ENCODE results near the gene KLRF1. TPM values are rescaled to one million over a fixed set of nuclear protein-coding genes. Genes with fewer than 3 reads are reported as not detected.

KLRF1 gene
- total and polyA plus RNA-seq, 8 donors, result 0.28 to 2.1 (median 0.47) TPM; not detected in 1

DNA sequence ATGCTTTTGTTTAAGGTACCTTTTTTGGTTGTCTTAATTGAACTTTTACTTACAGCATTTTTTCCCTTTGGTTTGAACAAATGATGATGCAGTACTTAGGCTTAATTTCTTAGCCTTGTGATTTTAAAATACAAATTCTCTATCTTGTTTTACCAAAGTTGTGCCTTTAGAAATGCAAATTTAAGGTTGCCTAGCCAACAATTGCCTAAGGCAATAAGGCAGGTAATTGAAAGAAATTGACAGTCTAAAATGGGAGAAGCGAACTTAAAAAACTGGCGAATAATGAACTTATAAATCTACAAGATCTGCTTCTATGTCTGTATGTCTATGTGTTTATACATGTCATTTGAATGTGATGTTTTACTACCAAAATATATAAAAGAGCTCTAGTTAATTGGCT is 43.0 kb upstream of the KLRF1 start:
- no peak overlapping the region for H3K27ac ChIP-seq
- DNase-seq (no peak), FAIRE-seq (no peak), ATAC-seq (no peak)
- H3K9me3 ChIP-seq, result no peaks in the 10 kb centered on the region
- TF ChIP-seq, protein P1, sequence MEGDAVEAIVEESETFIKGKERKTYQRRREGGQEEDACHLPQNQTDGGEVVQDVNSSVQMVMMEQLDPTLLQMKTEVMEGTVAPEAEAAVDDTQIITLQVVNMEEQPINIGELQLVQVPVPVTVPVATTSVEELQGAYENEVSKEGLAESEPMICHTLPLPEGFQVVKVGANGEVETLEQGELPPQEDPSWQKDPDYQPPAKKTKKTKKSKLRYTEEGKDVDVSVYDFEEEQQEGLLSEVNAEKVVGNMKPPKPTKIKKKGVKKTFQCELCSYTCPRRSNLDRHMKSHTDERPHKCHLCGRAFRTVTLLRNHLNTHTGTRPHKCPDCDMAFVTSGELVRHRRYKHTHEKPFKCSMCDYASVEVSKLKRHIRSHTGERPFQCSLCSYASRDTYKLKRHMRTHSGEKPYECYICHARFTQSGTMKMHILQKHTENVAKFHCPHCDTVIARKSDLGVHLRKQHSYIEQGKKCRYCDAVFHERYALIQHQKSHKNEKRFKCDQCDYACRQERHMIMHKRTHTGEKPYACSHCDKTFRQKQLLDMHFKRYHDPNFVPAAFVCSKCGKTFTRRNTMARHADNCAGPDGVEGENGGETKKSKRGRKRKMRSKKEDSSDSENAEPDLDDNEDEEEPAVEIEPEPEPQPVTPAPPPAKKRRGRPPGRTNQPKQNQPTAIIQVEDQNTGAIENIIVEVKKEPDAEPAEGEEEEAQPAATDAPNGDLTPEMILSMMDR (IDR thresholded peaks at IDR 0.05), result no peak
- 87 to 95% methylated on average over 2 of the region's 2 CpGs for WGBS, 2 donors
- H3K36me3 ChIP-seq, result no peaks in the 10 kb centered on the region
- intact Hi-C loops (cut with DNase I), result no loop called here
- no peaks in the 10 kb centered on the region for H3K27me3 ChIP-seq
- no peak overlapping the region for H3K4me3 ChIP-seq
- H3K4me1 ChIP-seq, result no peaks in the 10 kb centered on the region

DNA sequence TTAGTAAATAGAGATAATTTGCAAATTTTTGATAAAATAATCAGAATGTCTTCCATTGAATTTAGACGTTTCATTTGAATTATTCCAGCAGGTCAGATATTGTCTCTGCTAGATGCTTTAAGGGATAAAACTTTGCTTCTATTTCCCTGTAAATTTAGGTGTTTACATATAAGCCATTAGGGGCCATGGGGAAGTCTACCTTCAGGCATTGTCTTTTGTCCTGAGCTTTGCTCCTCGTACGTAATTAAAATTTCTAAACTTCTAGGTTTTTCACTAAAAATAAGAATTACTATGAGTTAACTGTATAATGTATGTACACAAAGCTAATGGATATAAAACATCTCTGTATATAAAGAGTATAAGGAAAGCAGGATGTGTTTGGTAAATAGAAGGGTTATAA is 42.5 kb upstream of the KLRF1 start:
- FAIRE-seq (no peak), DNase-seq (no peak), ATAC-seq (no peak)
- 44 to 63% methylated on average over 3 of the region's 3 CpGs for WGBS, 2 donors
- Histone ChIP-seq H3K27me3 (no peaks in the 10 kb centered on the region), H3K4me1 (no peaks in the 10 kb centered on the region), H3K27ac (no peak overlapping the region), H3K9me3 (no peaks in the 10 kb centered on the region), H3K4me3 (no peak overlapping the region), H3K36me3 (no peaks in the 10 kb centered on the region)
- TF ChIP-seq, protein P1 (IDR thresholded peaks at IDR 0.05), result no peak
- intact Hi-C loops (cut with DNase I), result no loop called here

DNA sequence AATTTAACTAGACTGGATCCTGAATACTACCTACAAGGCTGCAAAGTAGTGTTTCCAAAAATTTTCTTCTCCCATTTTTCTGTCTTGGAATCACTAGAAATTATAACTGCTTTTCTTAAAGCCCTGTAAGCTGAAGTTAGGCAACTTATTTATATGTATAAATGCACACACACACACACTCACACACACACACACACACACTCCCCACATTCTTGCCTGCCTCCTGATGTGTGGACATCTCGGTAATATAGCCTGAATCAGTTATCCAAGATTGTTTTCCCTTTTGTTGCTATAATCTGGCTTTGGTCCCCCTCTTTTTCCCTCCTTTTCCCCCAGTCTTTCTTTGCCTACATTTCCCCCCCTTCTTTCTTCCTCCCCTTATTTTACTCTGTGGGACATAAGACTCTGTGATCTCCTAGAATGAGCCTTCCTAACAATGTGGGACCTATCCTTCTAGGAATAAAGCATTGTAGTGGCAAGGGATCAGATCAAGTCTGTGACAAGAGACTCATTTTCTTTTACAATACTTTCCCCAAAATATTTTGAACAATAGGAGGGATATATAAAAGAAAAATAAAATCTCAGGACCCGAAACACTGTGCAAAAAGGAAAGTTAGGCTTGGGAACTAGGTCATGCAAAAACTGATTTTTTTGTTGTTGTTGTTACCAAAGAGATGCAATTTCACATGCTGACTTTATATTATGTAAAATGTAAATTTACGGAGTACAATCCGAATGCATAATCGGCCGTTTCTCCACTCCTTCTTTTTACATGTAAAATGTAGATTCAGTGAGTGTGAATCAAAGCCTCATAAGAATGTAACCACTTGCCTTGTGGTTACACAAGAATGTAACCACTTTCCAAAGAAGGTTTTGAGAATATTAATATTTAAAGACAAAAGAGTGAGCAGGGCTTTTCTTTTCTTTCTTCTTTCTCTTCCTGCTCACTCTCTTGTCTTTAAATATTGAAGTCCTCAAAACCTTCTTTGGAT is 40.3 kb upstream of the KLRF1 start:
- FAIRE-seq (no peak), DNase-seq (no peak), ATAC-seq (no peak)
- WGBS, 2 donors, result 72 to 79% methylated on average over 6 of the region's 6 CpGs
- intact Hi-C loops (cut with DNase I), result no loop called here
- Histone ChIP-seq H3K36me3 (no peaks in the 10 kb centered on the region), H3K4me3 (no peak overlapping the region), H3K27ac (no peak overlapping the region), H3K9me3 (no peaks in the 10 kb centered on the region), H3K4me1 (no peaks in the 10 kb centered on the region), H3K27me3 (no peaks in the 10 kb centered on the region)
- TF ChIP-seq, protein P1 (IDR thresholded peaks at IDR 0.05), result no peak

DNA sequence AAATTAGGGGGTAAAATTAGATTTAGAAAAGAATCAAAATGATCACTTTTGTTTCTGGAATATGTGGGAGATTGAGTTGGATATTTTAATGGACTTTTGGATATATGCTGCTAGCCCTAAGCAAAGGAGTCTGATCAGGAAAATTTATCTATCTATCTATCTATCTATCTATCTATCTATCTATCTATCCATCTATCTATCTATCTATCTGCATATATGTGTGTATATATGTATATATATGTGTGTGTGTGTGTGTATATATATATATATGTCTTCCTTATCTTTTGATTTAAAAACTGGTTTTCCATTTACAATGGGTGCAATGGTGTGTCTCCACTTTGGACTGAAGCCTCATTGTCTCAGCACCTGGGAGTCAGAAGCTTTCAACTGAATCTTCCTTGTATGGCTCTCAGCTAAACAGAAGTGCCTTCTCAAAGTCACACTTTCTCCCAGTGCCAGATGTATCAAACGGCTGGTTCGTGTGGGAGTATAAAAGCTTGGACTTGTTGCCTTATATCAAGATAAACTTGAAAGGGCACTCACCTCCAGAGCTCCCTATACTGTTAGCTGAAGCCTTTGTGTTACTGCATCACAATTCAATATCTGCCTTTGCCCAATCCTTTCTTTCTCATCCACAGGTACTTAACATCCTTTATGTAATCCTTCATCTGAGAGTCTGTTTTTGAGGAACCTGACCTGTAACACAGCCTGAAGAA is 34.9 kb upstream of the KLRF1 start:
- 26 to 61% methylated on average over 2 of the region's 2 CpGs for WGBS, 2 donors

More for the DNA sequence above, 34.9 kb upstream of the KLRF1 start:
- Histone ChIP-seq H3K4me3 (no peak overlapping the region), H3K4me1 (no peaks in the 10 kb centered on the region), H3K36me3 (no peaks in the 10 kb centered on the region), H3K27me3 (no peaks in the 10 kb centered on the region), H3K9me3 (no peaks in the 10 kb centered on the region), H3K27ac (no peak overlapping the region)
- DNase-seq, result no peak
- ATAC-seq, result no peak
- intact Hi-C loops (cut with DNase I), result no loop called here
- FAIRE-seq, result no peak
- TF ChIP-seq, protein P1 (IDR thresholded peaks at IDR 0.05), result no peak

Data from pancreas (tissue), 10 donors.